Cardiac septum (tissue), 1 donor: ENCODE results near the gene IRS1. TPM values are rescaled to one million over a fixed set of nuclear protein-coding genes. Genes with fewer than 3 reads are reported as not detected.

Source experiments
- total RNA-seq: library from RNA; stranded (reverse); fragmentation: NEBNext Ultra II Directional; extraction: Animal tissue kit (Norgen Biotek cat#: 25700); gene quantifications from one replicate; pipeline ENCODE4 v1.2.1, GENCODE V29; 2021
- donor health status: DM: no; HTN: no; CAD: no.

IRS1 gene
- total RNA-seq, 1 donor from 2014 or later, result 14.0 TPM

Other genes starting within 250 kb of the IRS1 start
- gene RHBDD1, start 36.2 kb upstream of the IRS1 start, total RNA-seq, result 40.6 TPM